GM06990 (cell line): ENCODE data around the gene ITPR1.

Experiments
- DNase-seq: peaks from one replicate; pipeline ENCODE4 v3.0.0-alpha.2; 2011; ENCODE audit not compliant: insufficient read length; ENCODE audit errors: extremely low read depth
- H3K27me3 ChIP-seq: replicated peaks from 2 replicates; pipeline ENCODE4 v1.6.0; 2011; ENCODE audit warnings: low read length; ENCODE audit not compliant: control insufficient read depth, insufficient read depth
- H3K36me3 ChIP-seq: 2 replicates; pipeline ENCODE4 v1.5.1; 2011; ENCODE audit warnings: low read length; ENCODE audit not compliant: control insufficient read depth, insufficient read depth
- H3K4me3 ChIP-seq: replicated peaks from 2 replicates; pipeline ENCODE4 v1.5.1; 2011; ENCODE audit warnings: low read depth, mild to moderate bottlenecking, control low read depth, low read length
- TF ChIP-seq, protein P1 (sequence below): IDR thresholded peaks from 2 replicates; pipeline ENCODE4 v1.5.1; 2011; ENCODE audit warnings: low read length, control low read depth, mild to moderate bottlenecking, inconsistent platforms; ENCODE audit not compliant: insufficient read depth, poor library complexity, severe bottlenecking

ITPR1 gene

DNA sequence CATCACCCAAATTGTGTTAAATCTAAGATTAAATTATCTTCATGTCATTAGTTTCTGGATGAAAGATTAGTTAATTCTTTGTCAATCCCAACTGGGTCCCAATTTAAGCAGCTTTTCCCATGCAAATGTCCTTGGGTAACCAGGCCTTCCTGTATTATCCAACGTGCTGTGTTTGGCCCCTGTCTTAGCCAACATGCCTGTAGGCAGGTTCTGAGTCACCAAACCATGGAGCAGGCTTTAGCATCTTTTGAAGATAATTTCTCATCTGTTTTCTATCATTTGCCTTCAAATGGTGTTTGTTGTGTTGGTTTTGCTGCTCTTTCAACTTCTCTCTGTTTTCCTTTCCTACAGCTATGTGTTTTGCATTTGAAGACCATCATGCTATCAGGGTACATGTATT, 216.2 kb downstream of the ITPR1 start:
- DNase-seq: no peak
- Histone ChIP-seq H3K36me3 (no peaks in the 10 kb centered on the region), H3K4me3 (no peak overlapping the region), H3K27me3 (no peaks in the 10 kb centered on the region)
- TF ChIP-seq, protein P1, sequence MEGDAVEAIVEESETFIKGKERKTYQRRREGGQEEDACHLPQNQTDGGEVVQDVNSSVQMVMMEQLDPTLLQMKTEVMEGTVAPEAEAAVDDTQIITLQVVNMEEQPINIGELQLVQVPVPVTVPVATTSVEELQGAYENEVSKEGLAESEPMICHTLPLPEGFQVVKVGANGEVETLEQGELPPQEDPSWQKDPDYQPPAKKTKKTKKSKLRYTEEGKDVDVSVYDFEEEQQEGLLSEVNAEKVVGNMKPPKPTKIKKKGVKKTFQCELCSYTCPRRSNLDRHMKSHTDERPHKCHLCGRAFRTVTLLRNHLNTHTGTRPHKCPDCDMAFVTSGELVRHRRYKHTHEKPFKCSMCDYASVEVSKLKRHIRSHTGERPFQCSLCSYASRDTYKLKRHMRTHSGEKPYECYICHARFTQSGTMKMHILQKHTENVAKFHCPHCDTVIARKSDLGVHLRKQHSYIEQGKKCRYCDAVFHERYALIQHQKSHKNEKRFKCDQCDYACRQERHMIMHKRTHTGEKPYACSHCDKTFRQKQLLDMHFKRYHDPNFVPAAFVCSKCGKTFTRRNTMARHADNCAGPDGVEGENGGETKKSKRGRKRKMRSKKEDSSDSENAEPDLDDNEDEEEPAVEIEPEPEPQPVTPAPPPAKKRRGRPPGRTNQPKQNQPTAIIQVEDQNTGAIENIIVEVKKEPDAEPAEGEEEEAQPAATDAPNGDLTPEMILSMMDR: no peak

DNA sequence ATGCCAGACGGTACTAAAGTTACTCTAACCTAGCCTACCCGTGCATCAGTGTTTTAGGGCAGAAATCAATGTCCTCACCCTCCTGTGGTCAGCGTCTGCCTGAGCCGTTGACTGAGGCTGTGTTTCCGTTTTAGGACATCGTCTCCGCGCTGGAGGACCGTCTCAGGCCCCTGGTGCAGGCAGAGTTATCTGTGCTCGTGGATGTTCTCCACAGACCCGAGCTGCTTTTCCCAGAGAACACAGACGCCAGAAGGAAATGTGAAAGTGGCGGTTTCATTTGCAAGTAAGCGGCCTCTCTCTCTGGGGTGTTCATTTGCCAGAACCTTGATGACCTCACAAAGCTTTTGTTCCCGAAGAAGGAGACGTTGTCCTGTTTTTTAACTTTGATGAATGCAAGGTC, 217.0 kb downstream of the ITPR1 start:
- DNase-seq: no peak

DNA sequence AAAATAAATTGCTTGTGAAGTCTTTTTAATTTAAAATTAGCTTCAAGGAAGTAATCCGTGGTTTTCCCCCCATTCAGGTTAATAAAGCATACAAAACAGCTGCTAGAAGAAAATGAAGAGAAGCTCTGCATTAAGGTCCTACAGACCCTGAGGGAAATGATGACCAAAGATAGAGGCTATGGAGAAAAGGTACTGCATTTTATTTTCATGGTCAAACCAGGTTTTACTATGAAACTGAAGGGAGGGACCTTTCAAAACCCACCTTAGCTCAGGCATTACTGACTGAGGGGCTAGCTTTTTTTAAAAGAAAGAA, 218.5 kb downstream of the ITPR1 start:
- no peak overlapping the region for H3K4me3 ChIP-seq
- no peaks in the 10 kb centered on the region for H3K27me3 ChIP-seq
- DNase-seq: no peak
- H3K36me3 ChIP-seq: no peaks in the 10 kb centered on the region
- TF ChIP-seq, protein P1: no peak

More for the DNA sequence above, 217.0 kb downstream of the ITPR1 start:
- TF ChIP-seq, protein P1: no peak
- Histone ChIP-seq H3K36me3 (no peaks in the 10 kb centered on the region), H3K4me3 (no peak overlapping the region), H3K27me3 (no peaks in the 10 kb centered on the region)

DNA sequence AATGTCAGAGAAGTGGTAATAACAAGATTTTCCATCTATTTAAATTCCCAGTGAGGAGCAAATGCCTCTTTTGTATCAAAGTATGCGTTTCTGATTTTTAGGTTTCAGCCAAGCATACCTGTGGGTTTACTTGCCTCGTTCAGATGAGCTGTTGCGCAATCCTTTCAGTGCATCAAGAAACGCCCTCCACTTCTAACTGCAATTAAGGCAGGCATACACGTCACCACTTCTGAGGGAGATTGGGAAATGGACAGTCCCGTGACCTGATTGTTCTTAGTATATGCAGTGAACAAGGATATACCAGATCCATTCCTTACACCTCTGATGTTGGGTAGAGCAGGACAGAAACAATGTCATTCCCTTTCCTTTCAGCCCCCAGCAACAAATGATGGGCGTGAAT, 219.0 kb downstream of the ITPR1 start:
- no peak for DNase-seq
- H3K36me3 ChIP-seq: no peaks in the 10 kb centered on the region
- TF ChIP-seq, protein P1: no peak

DNA sequence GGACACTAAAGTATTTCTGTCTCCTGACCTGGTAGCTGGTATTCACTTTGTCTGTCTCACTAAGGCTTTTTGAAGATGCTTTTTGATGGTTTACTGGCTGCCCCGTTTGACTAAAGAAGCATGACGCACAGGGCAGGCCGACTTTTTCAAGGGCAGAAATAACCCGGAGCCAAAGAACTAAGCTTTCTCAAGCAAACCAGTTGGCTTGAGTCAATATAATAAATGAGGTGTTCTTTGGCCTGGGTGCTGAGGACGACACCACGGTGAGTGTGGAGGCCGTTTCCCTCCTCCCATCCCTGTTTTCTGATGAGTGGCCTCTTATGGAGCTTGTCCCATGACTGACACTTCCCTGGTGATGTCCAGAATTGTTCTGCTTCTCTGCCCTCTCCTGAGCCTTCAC, 220.9 kb downstream of the ITPR1 start:
- TF ChIP-seq, protein P1: no peak
- Histone ChIP-seq H3K36me3 (no peaks in the 10 kb centered on the region), H3K27me3 (no peaks in the 10 kb centered on the region), H3K4me3 (no peak overlapping the region)
- no peak for DNase-seq

More for the DNA sequence above, 219.0 kb downstream of the ITPR1 start:
- no peak overlapping the region for H3K4me3 ChIP-seq
- H3K27me3 ChIP-seq: no peaks in the 10 kb centered on the region

DNA sequence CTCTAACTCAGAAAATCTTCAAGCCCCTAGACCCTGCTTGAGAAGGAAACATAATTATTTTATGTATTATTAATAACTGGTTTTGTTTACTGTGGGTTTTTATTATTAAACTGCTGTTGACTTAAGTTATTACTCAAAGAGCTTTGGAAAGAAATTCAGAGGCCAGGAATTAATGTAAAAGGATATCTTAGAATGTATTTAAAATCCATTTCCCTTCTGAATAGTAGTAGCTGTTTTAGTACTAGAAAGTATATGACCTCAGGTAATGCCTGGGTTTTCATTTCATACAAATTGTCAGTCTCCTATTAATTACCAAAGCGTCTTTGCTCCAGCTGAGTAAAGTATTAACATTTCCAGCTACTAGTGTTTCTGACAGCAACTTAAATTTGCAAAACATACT, 223.1 kb downstream of the ITPR1 start:
- DNase-seq: no peak

More for the DNA sequence above, 223.1 kb downstream of the ITPR1 start:
- Histone ChIP-seq H3K27me3 (no peaks in the 10 kb centered on the region), H3K4me3 (no peak overlapping the region), H3K36me3 (no peaks in the 10 kb centered on the region)
- TF ChIP-seq, protein P1: no peak
